AG20443 (cell line): Measurements from ENCODE around the gene VPS16.

ENCODE experiments used
- DNase-seq: peaks from one replicate; pipeline ENCODE4 v3.0.0; 2012; ENCODE audit warnings: low spot score, mixed read lengths

Gene VPS16

GRCh38 chr20:2900845-2901592, 60.5 kb downstream of the VPS16 start:
- no peak for DNase-seq

DNA sequence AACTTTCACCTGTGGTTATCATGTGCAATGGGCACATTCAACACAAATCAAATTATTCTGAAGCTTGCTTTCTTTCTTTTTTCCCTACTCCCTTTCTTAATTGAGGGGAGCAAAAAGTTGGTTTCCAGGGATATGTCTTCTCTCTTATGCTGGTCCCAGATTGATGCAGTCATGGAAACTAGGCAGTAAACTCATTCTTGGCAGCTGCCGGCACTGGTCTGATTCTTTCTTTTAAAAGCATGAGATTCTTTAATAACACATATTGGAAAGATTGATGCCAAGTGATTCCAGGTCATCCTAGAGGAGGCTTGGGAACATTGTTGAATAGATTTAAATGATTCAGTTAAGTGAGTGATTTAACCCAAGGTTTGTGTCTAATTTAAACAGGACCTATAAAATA, 61.7 kb downstream of the VPS16 start:
- no peak for DNase-seq

DNA sequence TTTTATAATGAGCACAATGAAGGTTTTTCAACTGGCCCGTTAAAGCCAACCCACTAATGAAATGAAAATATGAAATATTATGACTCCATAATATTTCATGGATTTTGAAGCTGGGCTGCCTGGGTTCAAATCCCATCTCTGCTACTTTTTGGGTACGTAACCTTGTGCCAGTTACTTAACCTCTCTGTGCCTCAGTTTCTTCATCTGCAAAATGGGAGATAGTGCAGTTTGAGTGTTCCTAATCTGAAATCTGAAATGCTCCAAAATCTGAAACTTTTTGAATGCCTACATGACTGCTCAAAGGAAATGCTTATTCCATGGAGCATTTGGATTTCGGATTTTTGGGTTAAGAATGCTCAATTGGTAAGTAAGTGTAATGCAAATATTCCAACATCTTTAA, 62.3 kb downstream of the VPS16 start:
- no peak for DNase-seq

DNA sequence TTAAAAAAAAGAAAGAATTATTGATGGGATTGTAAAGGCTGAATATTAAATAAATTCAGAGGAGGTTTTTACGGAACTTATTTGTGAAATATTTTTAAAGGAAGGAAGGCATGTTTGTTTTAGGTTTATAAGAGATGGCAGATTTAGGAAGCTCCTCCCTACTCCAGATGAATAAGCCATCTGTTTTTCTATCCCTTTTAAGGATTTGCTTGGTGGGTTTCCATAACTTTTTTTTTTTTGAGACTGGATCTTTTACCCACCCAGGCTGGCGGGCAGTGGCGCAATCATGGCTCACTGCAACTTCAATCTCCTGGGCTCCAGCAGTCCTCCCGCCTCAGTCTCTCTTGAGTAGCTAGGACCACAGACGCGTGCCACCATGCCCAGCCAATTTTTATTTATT, 63.1 kb downstream of the VPS16 start:
- no peak for DNase-seq

GRCh38 chr20:2907519-2907918, 67.0 kb downstream of the VPS16 start:
- DNase-seq, result no peak

GRCh38 chr20:2909953-2910352, 69.4 kb downstream of the VPS16 start:
- DNase-seq, result no peak

DNA sequence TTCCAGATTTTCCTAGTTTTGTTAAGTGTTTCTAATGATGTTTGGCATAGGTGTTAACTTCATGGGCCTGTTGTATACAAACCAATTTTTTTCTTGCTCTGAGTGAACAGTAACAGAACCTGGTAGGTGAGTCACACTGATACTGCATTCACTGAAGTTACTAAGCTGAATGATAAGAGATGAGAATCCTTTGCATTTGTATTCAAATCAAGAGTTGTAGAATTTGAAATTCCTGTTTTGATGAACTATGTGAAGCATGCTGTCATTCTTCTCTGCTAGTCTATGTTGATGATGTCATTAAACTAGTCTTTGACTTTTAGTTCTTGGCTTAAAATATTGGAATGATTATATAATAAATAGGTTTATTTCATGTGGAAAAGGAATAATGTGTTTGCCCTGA, 70.7 kb downstream of the VPS16 start:
- no peak for DNase-seq

DNA sequence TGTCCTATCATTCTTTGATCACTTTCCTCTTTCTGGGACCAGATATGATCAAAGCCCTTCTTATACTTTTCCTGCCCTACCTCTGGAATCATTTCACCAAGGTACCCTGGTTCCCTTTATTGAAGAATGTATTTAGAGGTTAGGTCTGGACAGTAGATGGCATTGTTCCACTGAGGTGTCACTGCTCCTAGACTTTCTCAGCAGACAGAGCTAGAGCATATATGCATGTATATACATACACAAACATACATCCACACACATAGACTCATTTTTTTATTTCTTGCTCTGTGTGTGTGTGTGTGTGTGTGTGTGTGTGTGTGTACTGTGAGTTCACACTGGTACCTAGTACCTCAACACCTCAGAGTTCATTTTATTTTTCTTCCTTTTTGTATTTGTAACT, 73.6 kb downstream of the VPS16 start:
- no peak for DNase-seq
